T-helper 2 cell treated with Interferon-gamma antibody and Interleukin-4, amounts not matched to agents 100 ng/mL and 5 ng/mL, for 36 hours (primary cell): Measurements from ENCODE around the gene MRGPRX4. TPM values are rescaled to one million over a fixed set of nuclear protein-coding genes. Genes with fewer than 3 reads are reported as not detected.

Experiments
- intact Hi-C: fragments of 100-400 bp; cut with micrococcal nuclease; formaldehyde crosslinking; loops from one replicate; pipeline ENCODE4 v1.15.1; 2023
- total RNA-seq: library from RNA; stranded (reverse); gene quantifications from 2 replicates; pipeline ENCODE4 v1.2.3, GENCODE V29; 2022

MRGPRX4 gene
- total RNA-seq, 1 donor from 2014 or later: not detected

DNA sequence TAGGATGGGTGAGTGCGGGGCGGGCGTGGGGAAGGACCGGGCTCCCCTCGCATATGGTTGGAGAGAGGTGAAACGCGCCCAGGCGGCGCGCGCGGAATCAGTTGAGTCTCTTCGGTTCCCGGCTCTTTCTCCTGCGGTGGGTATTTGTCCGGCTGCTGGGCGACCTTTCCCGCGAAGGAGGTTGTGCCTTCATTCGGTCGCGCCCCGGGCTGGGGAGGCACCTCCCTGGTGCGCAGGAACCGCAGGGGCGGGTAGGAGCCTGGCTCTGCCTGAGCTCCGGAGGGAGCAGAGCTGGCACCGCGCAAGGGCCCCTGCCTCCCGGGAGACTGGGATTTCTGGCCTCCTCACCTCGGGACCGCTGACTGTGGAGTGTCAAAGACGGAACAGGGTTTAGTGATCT is 36.4 kb downstream of the MRGPRX4 start:
- intact Hi-C loops: loop anchor here (5.0 kb wide), 1 partner anchor 92 kb away; no protein-coding TSS in a partner anchor

GRCh38 chr11:18221274-18221876 is 48.7 kb downstream of the MRGPRX4 start:
- intact Hi-C loops: no loop called here

DNA sequence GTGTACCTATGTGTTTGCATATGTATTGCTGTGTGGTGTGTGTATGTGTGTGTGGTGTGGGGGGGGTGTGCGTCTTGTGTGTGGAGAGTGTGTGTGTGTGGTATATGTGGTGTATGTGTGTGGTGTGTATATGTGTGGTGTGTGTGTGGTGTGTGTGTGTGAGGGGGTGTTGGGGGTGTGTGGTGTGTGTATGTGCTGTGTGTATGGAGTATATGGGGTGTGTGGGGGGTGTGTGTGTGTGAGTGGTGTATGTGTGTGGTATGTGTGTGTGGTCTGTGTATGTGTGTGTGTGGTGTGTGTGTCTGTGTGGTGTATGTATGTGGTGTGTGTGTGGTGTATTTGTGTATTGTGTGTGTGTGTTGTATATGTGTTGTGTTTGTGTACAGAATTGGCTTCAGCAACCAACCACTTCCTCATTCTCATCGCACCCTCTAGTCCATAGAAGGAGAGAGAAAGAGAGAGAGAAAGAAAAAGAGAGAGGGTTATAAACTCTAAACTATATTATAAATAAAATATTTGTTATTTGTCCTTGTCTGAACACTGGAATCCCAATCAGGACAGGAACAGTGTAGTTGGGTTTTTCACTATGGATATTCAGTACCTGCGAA is 50.3 kb downstream of the MRGPRX4 start:
- intact Hi-C loops: no loop called here

Other genes starting within 250 kb of the MRGPRX4 start
- 31.6 and 32.6 TPM in 2 replicates for gene SERGEF, start 159.8 kb upstream of the MRGPRX4 start, total RNA-seq
- 0.39 TPM in 2 replicates for gene TPH1, start 126.6 kb upstream of the MRGPRX4 start, total RNA-seq
- gene SAAL1, start 66.8 kb upstream of the MRGPRX4 start, total RNA-seq: 33.7 and 36.2 TPM in 2 replicates
- gene MRGPRX3, start 40.3 kb upstream of the MRGPRX4 start, total RNA-seq: not detected in 2 replicates
- gene SAA4, start 64.0 kb downstream of the MRGPRX4 start, total RNA-seq: not detected in 2 replicates
- gene SAA2, start 75.8 kb downstream of the MRGPRX4 start, total RNA-seq: not detected in 2 replicates
- not detected in 2 replicates for gene SAA1, start 93.4 kb downstream of the MRGPRX4 start, total RNA-seq
- 20.7 and 21.5 TPM in 2 replicates for gene HPS5, start 149.3 kb downstream of the MRGPRX4 start, total RNA-seq
- gene GTF2H1, start 149.7 kb downstream of the MRGPRX4 start, total RNA-seq: 60.3 and 61.2 TPM in 2 replicates
- 1,201 and 1,212 TPM in 2 replicates for gene LDHA, start 221.7 kb downstream of the MRGPRX4 start, total RNA-seq
- not detected in 2 replicates for gene LDHC, start 239.5 kb downstream of the MRGPRX4 start, total RNA-seq